ENCODE results near the gene PPP1CA.

- TF ChIP-seq, protein P1, sequence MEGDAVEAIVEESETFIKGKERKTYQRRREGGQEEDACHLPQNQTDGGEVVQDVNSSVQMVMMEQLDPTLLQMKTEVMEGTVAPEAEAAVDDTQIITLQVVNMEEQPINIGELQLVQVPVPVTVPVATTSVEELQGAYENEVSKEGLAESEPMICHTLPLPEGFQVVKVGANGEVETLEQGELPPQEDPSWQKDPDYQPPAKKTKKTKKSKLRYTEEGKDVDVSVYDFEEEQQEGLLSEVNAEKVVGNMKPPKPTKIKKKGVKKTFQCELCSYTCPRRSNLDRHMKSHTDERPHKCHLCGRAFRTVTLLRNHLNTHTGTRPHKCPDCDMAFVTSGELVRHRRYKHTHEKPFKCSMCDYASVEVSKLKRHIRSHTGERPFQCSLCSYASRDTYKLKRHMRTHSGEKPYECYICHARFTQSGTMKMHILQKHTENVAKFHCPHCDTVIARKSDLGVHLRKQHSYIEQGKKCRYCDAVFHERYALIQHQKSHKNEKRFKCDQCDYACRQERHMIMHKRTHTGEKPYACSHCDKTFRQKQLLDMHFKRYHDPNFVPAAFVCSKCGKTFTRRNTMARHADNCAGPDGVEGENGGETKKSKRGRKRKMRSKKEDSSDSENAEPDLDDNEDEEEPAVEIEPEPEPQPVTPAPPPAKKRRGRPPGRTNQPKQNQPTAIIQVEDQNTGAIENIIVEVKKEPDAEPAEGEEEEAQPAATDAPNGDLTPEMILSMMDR (IDR thresholded peaks at IDR 0.05): no peak
- TF ChIP-seq EZH2 (IDR thresholded peaks at IDR 0.05; ENCODE audit: borderline replicate concordance, insufficient read depth, low read depth, low read length, poor library complexity, severe bottlenecking): no peak
These were observed 6.1 kb upstream of the PPP1CA start for GRCh38 chr11:67407688-67408163.

All from B cell (primary cell).